HL-60/S4 treated with retinoic acid at 250 ng/mL for 4 days and 3 days (cell line): Measurements from ENCODE around the gene GPC6.
"Not testable (repeated sequence)": the region's sequence is repeated elsewhere in the genome, so short reads cannot be mapped to it uniquely, and the experiment has no call there.

Experiments
- in situ Hi-C: fragments of 300-500 bp; cut with MboI; formaldehyde crosslinking; loops from 2 replicates; pipeline ENCODE4 v1.7.0; 2022; ENCODE audit warnings: low sequenced_read_pairs

GPC6 gene

DNA sequence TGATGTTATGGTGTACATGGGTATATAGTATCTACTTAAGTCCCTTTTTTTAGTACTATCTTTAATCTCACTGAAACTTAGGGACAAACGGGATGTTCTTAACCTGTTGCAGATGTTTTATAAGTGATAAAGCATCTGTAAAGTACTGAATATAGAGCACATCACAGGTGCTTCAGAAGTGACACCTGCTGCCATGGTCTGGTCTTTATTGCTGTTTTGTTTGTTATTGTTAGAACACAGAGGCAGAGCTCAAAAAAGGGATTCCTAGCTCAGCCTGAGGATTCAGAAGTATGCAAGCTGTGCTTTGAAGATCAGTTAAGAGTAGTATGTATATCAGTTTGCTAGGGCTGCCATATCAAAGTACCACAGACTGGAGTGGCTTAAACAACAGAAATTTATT is 1033.4 kb downstream of the GPC6 start:
- in situ Hi-C loops = no loop called here

- in situ Hi-C loops = no loop called here
Observed at GRCh38 chr13:94261163-94261562, 1034.6 kb downstream of the GPC6 start.

DNA sequence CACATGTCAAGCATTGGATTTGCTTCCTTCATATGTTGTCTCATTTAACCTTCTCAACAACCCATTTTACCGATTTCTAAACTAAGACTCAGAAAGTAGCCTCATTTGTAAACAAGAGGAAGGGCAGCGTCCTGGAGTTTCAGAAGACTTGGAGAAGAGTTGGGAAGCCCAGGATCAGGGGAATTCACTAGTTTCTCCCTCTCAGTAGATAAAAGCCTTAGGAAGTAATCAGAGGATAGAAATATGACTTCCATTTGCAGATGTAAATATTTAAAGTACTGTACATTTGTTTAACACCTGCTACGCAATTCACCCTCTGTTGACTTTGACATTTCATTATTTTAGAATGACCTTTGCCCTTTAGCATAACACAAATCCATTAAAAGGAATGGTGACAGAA is 1036.4 kb downstream of the GPC6 start:
- in situ Hi-C loops = no loop called here

GRCh38 chr13:94267581-94268366 is 1041.2 kb downstream of the GPC6 start:
- in situ Hi-C loops = no loop called here

- in situ Hi-C loops = no loop called here
Observed at GRCh38 chr13:94268661-94269060, 1042.1 kb downstream of the GPC6 start.

DNA sequence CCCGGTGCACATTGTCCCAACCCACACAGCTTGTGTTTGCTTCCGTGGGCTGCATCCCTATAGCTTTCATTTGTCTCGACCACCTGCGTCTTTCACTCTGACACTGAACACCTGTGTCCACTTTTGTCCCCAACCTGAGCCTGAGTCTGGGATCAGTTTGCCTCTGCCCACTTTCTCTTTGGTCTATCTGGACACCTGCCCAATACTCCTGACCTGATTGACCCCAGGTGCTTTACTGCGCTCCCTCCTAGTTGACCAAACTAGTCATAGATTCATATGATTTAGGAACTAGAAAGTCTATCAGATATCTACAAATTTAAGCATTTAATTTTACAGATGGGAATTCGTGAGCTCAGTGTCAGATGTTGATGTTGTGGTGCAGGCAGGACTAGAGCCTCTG is 1043.0 kb downstream of the GPC6 start:
- in situ Hi-C loops = no loop called here

DNA sequence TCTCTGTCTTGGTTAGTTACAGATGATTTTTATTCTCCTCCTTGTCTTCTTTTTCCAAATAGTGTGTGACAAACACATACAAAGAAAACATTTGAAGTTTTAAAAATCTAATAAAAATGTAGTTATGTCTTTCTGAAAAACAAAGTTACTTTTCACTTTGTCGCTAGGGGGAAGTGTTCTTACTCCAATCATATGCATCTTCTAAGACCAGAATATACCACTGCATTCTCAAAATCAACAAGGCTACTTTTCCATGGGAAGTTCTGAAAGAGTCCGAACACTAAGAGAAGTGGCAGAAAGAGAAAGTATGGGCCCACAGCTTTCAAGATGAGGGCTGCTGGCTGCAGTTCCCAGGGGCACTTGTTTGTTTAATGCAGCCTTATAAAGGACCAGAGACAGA is 1043.9 kb downstream of the GPC6 start:
- in situ Hi-C loops = no loop called here

DNA sequence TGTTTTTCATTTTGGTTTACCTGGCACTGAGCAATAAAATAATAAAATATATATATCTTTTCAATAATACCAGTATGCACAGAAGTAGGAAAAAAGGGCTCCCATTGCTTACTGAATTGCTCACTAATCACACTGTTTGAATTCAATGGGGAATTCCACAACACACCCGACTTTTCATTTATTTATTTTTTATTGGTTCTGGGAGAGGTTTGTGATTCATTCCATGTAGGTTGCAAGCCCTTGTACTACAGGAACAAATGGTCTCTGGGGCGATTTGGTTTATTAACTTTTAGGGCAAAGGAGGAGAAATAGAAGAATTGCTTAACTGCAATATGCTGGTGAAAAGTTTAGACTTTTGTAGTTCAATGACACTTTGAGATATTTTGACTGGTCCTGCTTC is 1045.4 kb downstream of the GPC6 start:
- in situ Hi-C loops = no loop called here

DNA sequence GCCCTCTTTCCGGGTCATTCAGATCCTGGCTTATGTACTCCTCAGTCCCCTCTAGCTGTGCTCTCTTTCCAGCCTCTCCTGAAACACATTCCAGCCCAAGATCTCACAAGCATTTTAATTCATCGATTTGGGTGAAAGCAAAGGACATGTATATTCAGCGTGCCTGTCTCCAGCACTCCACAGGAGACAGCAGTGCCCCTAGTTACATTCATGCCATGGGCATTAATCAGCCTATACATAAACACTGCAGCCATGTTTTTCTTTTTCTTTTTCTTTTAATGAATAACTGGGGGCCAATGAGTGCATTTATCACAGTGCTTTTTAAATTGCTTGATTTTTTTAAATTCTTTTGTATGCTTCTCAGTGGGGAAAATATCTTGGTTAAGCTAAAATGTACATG is 1053.7 kb downstream of the GPC6 start:
- in situ Hi-C loops = no loop called here

- in situ Hi-C loops = no loop called here
Observed at GRCh38 chr13:94280845-94281244, 1054.2 kb downstream of the GPC6 start.

DNA sequence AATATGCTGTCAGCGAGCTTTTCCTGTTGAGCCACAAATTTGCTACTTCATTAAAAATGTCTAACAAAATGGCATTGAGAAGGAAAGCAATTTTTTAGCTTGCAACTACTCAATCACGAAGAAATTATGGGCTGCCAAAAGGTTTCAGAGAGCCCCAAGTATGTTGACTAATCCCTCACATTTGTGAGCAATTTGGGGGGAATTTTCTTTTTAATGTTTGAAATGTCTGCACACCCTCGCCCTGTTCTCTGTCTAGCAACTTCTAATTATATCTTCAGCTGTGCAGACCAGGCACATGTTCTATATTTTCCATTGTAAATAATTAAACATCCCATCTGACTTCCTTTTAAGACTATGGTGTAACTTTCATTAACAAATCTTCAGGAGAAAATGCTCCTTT is 1060.0 kb downstream of the GPC6 start:
- in situ Hi-C loops = no loop called here

GRCh38 chr13:94291631-94292322 is 1065.2 kb downstream of the GPC6 start:
- in situ Hi-C loops = no loop called here

GRCh38 chr13:94292323-94292640 is 1065.7 kb downstream of the GPC6 start:
- in situ Hi-C loops = no loop called here

GRCh38 chr13:94296471-94296870 is 1069.9 kb downstream of the GPC6 start:
- in situ Hi-C loops = no loop called here

GRCh38 chr13:94298346-94298745 is 1071.7 kb downstream of the GPC6 start:
- in situ Hi-C loops = no loop called here

- in situ Hi-C loops = no loop called here
Observed at GRCh38 chr13:94300401-94300800, 1073.8 kb downstream of the GPC6 start.

DNA sequence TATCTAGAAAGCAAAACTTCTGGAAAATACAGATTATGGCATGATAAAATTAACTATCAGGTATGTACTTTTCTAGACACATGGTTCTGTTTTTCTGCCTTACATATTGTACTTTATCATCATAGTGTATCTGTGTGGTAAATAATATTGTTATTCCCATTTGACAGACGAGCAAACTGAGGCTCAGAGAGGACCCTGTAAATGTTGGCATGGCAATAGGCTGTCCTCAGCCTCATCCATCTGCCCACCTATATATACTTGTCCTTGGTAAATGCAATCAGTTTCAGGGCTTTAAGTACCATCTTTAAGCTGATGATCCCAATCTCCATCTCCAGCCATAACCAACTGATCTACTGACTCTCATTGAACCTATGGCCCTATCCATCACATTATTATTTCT is 1074.9 kb downstream of the GPC6 start:
- in situ Hi-C loops = no loop called here

DNA sequence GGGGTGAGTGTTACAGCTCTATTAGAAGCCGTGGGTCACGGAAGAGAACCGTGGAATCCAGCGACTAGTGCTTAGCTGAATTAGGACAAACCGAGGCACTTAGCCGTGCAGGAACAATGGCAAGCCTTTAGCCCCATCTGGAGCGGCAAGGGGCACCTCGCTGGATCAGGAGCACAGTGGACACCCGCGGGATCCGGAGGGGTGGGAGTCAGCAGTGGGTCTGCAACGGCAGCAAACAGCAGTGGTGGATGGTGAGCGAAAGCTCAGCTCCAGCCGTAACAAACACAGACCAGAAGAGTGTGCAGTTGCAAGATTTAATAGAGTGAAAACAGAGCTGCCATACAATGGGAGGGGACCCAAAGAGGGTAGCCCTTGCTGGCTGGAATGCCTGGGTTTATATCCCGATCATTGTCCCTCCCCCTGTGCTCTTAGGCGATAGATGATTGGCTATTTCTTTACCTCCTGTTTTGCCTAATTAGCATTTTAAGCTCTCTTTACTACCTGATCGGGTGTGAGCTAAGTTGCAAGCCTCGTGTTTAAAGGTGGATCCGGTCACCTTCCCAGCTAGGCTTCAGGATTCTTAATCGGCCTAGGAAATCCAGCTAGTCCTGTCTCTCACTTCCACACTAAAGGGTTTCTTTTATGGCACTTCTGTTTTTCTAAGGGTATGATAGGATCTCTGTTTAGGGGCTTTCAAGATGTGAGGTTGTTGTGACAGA is 1076.4 kb downstream of the GPC6 start:
- in situ Hi-C loops = not testable (repeated sequence)

GRCh38 chr13:94303644-94304174 is 1077.1 kb downstream of the GPC6 start:
- in situ Hi-C loops = no loop called here

GRCh38 chr13:94305033-94305432 is 1078.4 kb downstream of the GPC6 start:
- in situ Hi-C loops = no loop called here

- in situ Hi-C loops = no loop called here
Observed at GRCh38 chr13:94305463-94305862, 1078.9 kb downstream of the GPC6 start.

- in situ Hi-C loops = no loop called here
Observed at GRCh38 chr13:94305934-94306333, 1079.3 kb downstream of the GPC6 start.
